Neural progenitor cell (in vitro differentiated cells): ENCODE measurements around the gene NQO2. TPM values are rescaled to one million over a fixed set of nuclear protein-coding genes. Genes with fewer than 3 reads are reported as not detected.
"Not testable (repeated sequence)": the region's sequence is repeated elsewhere in the genome, so short reads cannot be mapped to it uniquely, and the experiment has no call there.

Experiments
- DNase-seq: peaks from one replicate; pipeline ENCODE4 v3.0.0-alpha.2; 2016; ENCODE audit warnings: low spot score
- H2AFZ ChIP-seq: fragments of 200-600 bp; sonication (generic); replicated peaks from 2 replicates; pipeline ENCODE4 v1.6.1; 2016; ENCODE audit warnings: antibody characterized with exemption
- H3F3A ChIP-seq: fragments of 200-600 bp; sonication (generic); 2 replicates; pipeline ENCODE4 v1.6.1; 2016; ENCODE audit warnings: antibody characterized with exemption, low read depth
- H3K27ac ChIP-seq: fragments of 200-600 bp; sonication (generic); 2 replicates; pipeline ENCODE4 v1.5.1; 2016; ENCODE audit warnings: mild to moderate bottlenecking
- H3K27me3 ChIP-seq: fragments of 200-600 bp; sonication (generic); 2 replicates; pipeline ENCODE4 v1.6.1; 2016; ENCODE audit warnings: mild to moderate bottlenecking, moderate library complexity
- H3K36me3 ChIP-seq: fragments of 200-600 bp; sonication (generic); 2 replicates; pipeline ENCODE4 v1.5.1; 2016
- H3K4me1 ChIP-seq: fragments of 200-600 bp; sonication (generic); 2 replicates; pipeline ENCODE4 v1.6.1; 2016; ENCODE audit warnings: mixed run types
- H3K4me2 ChIP-seq: fragments of 200-600 bp; sonication (generic); 2 replicates; pipeline ENCODE4 v1.6.1; 2016
- H3K4me3 ChIP-seq: fragments of 200-600 bp; sonication (generic); 2 replicates; pipeline ENCODE4 v1.5.1; 2016
- H3K79me2 ChIP-seq: fragments of 200-600 bp; sonication (generic); 2 replicates; pipeline ENCODE4 v1.6.1; 2016; ENCODE audit warnings: low read depth
- H3K9ac ChIP-seq: fragments of 200-600 bp; sonication (generic); 2 replicates; pipeline ENCODE4 v1.6.1; 2016
- H3K9me3 ChIP-seq: fragments of 200-600 bp; sonication (generic); 2 replicates; pipeline ENCODE4 v1.5.1; 2016; ENCODE audit warnings: low read depth
- H4K20me1 ChIP-seq: fragments of 200-600 bp; sonication (generic); 2 replicates; pipeline ENCODE4 v1.6.1; 2016; ENCODE audit warnings: low read depth
- H3K27ac Mint-ChIP-seq: 3 replicates; pipeline ENCODE4 v1.8.0; 2021; ENCODE audit warnings: mixed read lengths
- H3K27me3 Mint-ChIP-seq: 2 replicates; pipeline ENCODE4 v1.8.0; 2022; ENCODE audit warnings: low read depth, mild to moderate bottlenecking, inconsistent platforms, moderate library complexity, mixed read lengths; ENCODE audit not compliant: insufficient read depth
- H3K36me3 Mint-ChIP-seq: 3 replicates; pipeline ENCODE4 v1.8.0; 2021; ENCODE audit warnings: mixed read lengths
- H3K4me1 Mint-ChIP-seq: 3 replicates; pipeline ENCODE4 v1.8.0; 2021; ENCODE audit warnings: mixed read lengths
- H3K4me3 Mint-ChIP-seq: 3 replicates; pipeline ENCODE4 v1.8.0; 2021; ENCODE audit warnings: mild to moderate bottlenecking, moderate library complexity, mixed read lengths
- H3K9me3 Mint-ChIP-seq: 3 replicates; pipeline ENCODE4 v1.8.0; 2020; ENCODE audit warnings: mixed read lengths
- EZH2 ChIP-seq: fragments of 200-600 bp; sonication (generic); IDR thresholded peaks from 2 replicates; pipeline ENCODE4 v1.6.1; 2017; ENCODE audit warnings: antibody characterized with exemption, mild to moderate bottlenecking, moderate library complexity
- EZH2phosphoT487 ChIP-seq: fragments of 200-600 bp; sonication (generic); IDR thresholded peaks from 2 replicates; pipeline ENCODE4 v1.6.1; 2017; ENCODE audit warnings: antibody characterized with exemption
- total RNA-seq: library from RNA; depleted of rRNA; stranded (reverse); fragments of >200 nt; gene quantifications from 2 replicates; pipeline ENCODE4 v1.2.3, GENCODE V29; 2015; ENCODE audit warnings: low replicate concordance
- TF ChIP-seq, protein P1 (sequence below): fragments of 200-600 bp; sonication (generic); IDR thresholded peaks from 2 replicates; pipeline ENCODE4 v1.5.1; 2017; ENCODE audit warnings: antibody characterized with exemption, mild to moderate bottlenecking

Gene NQO2
- total RNA-seq, 1 donor from 2014 or later, result 19.5 TPM

DNA sequence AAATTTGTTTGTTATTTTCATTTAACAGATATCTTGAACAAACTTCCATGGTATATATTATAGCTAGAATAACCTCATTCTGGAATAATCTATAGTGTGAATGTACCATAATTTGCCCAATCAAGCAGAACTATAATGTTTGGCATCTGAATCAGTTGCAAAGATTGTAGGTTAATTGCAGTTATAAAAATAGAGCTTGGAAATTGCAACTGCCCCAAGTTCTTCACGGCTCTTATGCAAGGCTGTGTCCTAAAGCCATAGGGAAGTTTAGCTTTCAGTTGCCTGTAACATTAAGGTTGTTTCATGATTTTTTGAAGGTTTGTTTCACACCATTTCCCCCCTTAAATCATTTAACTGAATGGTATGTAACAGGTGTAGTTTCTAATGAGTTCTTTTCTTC, 19.4 kb downstream of the NQO2 start:
- peaks cover 47% of the 10 kb centered on the region for H3K36me3 Mint-ChIP-seq
- DNase-seq, result no peak
- H3K4me1 Mint-ChIP-seq, result peaks cover 12% of the 10 kb centered on the region

DNA sequence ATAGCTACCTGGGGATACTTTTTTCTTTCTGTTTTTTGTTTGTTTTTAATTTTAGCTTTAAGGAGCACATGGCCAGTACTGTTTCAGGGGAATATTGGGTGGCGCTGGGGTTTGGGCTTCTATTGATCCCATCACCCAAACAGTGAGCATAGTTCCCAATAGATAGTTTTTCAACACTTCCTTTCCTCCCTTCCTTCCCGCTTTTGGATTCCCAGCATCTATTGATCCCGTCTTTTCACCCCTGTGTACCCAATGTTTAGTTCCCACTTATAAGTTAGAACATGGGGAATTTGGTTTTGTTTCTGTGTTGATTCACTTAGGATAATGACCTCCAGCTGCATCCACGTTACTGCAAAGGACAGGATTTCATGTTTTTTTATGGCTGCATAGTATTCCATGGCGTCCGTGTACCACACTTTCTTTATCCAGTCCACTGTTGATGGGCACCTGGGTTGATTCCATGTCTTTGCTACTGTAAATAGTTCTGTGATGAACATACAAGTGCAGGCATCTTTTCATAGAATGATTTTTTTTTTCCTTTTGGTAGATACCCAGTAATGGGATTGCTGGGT, 20.1 kb downstream of the NQO2 start:
- Histone ChIP-seq H3K4me2 (no peak overlapping the region), H3K4me1 (peaks cover 16% of the 10 kb centered on the region), H2AFZ (no peak overlapping the region), H3K9me3 (no peaks in the 10 kb centered on the region), H4K20me1 (no peaks in the 10 kb centered on the region), H3K27me3 (peaks cover 8% of the 10 kb centered on the region), H3K4me3 (no peak overlapping the region), H3K36me3 (no peaks in the 10 kb centered on the region), H3K27ac (no peak overlapping the region), H3F3A (peaks cover 9% of the 10 kb centered on the region), H3K9ac (no peak overlapping the region), H3K79me2 (no peaks in the 10 kb centered on the region)
- Mint-ChIP-seq H3K27me3 (peaks cover 3% of the 10 kb centered on the region), H3K4me3 (no peak overlapping the region), H3K27ac (no peak overlapping the region), H3K4me1 (peaks cover 16% of the 10 kb centered on the region), H3K9me3 (peaks cover 7% of the 10 kb centered on the region), H3K36me3 (peaks cover 41% of the 10 kb centered on the region)
- DNase-seq, result no peak
- TF ChIP-seq, protein P1, sequence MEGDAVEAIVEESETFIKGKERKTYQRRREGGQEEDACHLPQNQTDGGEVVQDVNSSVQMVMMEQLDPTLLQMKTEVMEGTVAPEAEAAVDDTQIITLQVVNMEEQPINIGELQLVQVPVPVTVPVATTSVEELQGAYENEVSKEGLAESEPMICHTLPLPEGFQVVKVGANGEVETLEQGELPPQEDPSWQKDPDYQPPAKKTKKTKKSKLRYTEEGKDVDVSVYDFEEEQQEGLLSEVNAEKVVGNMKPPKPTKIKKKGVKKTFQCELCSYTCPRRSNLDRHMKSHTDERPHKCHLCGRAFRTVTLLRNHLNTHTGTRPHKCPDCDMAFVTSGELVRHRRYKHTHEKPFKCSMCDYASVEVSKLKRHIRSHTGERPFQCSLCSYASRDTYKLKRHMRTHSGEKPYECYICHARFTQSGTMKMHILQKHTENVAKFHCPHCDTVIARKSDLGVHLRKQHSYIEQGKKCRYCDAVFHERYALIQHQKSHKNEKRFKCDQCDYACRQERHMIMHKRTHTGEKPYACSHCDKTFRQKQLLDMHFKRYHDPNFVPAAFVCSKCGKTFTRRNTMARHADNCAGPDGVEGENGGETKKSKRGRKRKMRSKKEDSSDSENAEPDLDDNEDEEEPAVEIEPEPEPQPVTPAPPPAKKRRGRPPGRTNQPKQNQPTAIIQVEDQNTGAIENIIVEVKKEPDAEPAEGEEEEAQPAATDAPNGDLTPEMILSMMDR, result no peak
- no peak for TF ChIP-seq EZH2
- no peak for TF ChIP-seq EZH2phosphoT487

More for the DNA sequence above, 19.4 kb downstream of the NQO2 start:
- TF ChIP-seq, protein P1, result no peak
- TF ChIP-seq EZH2, result no peak
- no peak for TF ChIP-seq EZH2phosphoT487
- Histone ChIP-seq H4K20me1 (no peaks in the 10 kb centered on the region), H3K4me1 (peaks cover 14% of the 10 kb centered on the region), H2AFZ (no peak overlapping the region), H3K4me3 (no peak overlapping the region), H3K27ac (no peak overlapping the region), H3K9ac (no peak overlapping the region), H3K27me3 (peaks cover 8% of the 10 kb centered on the region), H3F3A (peaks cover 6% of the 10 kb centered on the region), H3K4me2 (no peak overlapping the region), H3K79me2 (no peaks in the 10 kb centered on the region), H3K36me3 (no peaks in the 10 kb centered on the region), H3K9me3 (no peaks in the 10 kb centered on the region)
- Mint-ChIP-seq H3K27ac (no peak overlapping the region), H3K4me3 (no peak overlapping the region), H3K9me3 (peaks cover 7% of the 10 kb centered on the region), H3K27me3 (peaks cover 3% of the 10 kb centered on the region)

DNA sequence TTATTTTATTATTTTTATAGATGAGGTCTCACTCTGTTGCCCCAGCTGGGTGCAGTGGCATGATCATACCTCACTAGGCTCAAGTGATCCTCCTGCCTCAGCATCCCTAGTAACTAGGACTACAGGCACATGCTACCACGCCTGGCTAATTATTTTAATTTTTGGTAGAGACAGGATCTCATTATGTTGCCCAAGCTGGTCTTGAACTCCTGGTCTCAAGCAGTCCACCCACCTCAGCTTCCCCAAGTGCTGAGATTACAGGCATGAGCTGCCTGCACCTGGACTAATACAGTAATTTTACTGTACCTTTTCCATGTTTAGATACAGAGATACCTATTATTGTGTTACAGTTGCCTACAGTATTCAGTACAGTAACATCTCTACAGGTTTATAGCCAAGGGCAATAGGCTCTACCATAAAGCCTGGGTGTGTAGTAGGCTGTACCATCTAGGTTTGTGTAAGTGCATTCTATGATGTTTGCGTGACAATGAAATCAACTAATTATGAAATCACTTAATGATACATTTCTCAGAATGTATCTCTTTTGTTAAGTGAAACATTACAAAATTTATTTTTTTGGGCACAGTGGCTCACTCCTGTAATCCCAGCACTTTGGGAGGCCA, 21.4 kb downstream of the NQO2 start:
- Mint-ChIP-seq H3K36me3 (peaks cover 32% of the 10 kb centered on the region), H3K4me1 (peaks cover 23% of the 10 kb centered on the region)
- DNase-seq, H3K27me3 Mint-ChIP-seq, H3K4me2 ChIP-seq, H2AFZ ChIP-seq, H3K4me3 ChIP-seq, H4K20me1 ChIP-seq, H3K9me3 Mint-ChIP-seq, H3K27me3 ChIP-seq, H3K27ac ChIP-seq, H3K36me3 ChIP-seq, H3K4me3 Mint-ChIP-seq, H3K9me3 ChIP-seq, H3K27ac Mint-ChIP-seq, H3F3A ChIP-seq, H3K79me2 ChIP-seq, H3K9ac ChIP-seq: not testable (repeated sequence)
- peaks cover 16% of the 10 kb centered on the region for H3K4me1 ChIP-seq
